ENCODE data around the gene ABCD1. TPM values are rescaled to one million over a fixed set of nuclear protein-coding genes. Genes with fewer than 3 reads are reported as not detected.
"Not testable (repeated sequence)": the region's sequence is repeated elsewhere in the genome, so short reads cannot be mapped to it uniquely, and the experiment has no call there.

The ABCD1 gene
- total and polyA plus RNA-seq, 8 donors: 5.8 to 13.2 (median 9.8) TPM

DNA sequence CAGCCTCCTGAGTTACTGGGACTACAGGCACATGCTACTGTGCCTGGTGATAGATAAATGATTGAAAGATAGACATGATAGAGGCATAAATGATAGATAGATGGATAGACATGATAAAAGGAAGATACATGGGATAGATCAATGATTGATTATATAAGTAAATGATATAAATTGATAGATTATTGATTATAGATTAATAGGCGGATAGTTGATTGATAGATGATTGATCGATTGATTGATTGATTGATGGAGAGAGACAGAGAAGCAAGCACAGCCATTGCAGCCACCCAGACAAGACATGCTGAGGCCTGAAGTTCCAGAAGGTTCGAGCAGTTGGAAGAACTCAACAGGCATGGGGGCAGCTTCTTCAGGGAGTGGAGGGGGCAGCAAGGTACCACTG is 21.7 kb downstream of the ABCD1 start:
- no peak overlapping the region for H3K27ac ChIP-seq
- TF ChIP-seq, protein P1, sequence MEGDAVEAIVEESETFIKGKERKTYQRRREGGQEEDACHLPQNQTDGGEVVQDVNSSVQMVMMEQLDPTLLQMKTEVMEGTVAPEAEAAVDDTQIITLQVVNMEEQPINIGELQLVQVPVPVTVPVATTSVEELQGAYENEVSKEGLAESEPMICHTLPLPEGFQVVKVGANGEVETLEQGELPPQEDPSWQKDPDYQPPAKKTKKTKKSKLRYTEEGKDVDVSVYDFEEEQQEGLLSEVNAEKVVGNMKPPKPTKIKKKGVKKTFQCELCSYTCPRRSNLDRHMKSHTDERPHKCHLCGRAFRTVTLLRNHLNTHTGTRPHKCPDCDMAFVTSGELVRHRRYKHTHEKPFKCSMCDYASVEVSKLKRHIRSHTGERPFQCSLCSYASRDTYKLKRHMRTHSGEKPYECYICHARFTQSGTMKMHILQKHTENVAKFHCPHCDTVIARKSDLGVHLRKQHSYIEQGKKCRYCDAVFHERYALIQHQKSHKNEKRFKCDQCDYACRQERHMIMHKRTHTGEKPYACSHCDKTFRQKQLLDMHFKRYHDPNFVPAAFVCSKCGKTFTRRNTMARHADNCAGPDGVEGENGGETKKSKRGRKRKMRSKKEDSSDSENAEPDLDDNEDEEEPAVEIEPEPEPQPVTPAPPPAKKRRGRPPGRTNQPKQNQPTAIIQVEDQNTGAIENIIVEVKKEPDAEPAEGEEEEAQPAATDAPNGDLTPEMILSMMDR (IDR thresholded peaks at IDR 0.05): no peak
- H3K27me3 ChIP-seq: peaks cover 0 to 4% (median 0%) of the 10 kb centered on the region in 4 donors
- H3K9me3 ChIP-seq: no peaks in the 10 kb centered on the region
- ATAC-seq: no peak
- no peak overlapping the region for H3K4me3 ChIP-seq
- no peaks in the 10 kb centered on the region for H3K4me1 ChIP-seq
- intact Hi-C loops (cut with DNase I): no loop called here
- DNase-seq: no peak
- WGBS, 2 donors: 68 to 74% methylated on average over 3 of the region's 3 CpGs
- no peak for FAIRE-seq
- H3K36me3 ChIP-seq: no peaks in the 10 kb centered on the region

DNA sequence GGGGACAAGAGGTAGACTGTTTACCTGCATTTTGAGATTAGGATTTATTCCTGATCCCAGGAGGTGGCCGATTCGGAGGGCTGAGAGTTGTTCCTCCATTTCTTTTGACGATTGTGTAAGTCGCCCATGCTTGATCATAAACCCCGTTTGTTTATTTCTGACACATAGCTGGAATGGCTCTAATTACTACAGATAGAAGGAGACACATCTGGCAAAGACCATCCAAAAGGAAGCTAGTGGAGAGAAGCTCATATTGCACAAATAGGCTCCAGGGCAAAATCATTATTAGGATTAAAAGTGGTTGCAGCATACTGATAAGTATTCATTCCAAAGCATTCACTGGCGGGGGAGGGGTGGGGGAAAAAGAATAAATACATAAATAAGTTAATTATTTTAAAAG is 22.3 kb downstream of the ABCD1 start:
- intact Hi-C loops (cut with DNase I); FAIRE-seq; H3K4me3 ChIP-seq; H3K9me3 ChIP-seq; H3K27ac ChIP-seq; H3K36me3 ChIP-seq; H3K27me3 ChIP-seq; ATAC-seq; DNase-seq; H3K4me1 ChIP-seq: not testable (repeated sequence)
- 42 to 65% methylated on average over 6 of the region's 6 CpGs for WGBS, 2 donors

DNA sequence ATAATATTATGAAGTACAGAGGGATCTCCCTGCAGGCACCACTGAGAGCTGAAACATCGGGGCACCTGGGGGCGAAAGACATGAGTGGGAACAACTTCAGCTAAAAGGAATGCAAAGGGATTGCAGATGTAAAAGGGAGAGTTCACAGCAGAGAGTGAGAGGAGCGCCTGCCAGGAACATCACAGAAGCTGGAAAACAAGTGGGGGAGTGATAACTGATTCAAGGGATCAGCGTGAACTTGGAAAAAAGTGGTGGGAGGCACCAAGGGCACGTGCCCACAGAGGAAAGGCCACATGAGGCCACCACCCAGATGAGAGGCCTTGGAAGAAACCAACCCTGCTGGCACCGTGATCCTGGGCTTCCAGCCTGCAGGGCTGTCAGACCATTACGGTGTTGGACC is 24.4 kb downstream of the ABCD1 start:
- FAIRE-seq; H3K4me1 ChIP-seq; H3K36me3 ChIP-seq; DNase-seq; H3K9me3 ChIP-seq; H3K27me3 ChIP-seq; intact Hi-C loops (cut with DNase I); H3K4me3 ChIP-seq; ATAC-seq; H3K27ac ChIP-seq: not testable (repeated sequence)
- WGBS, 2 donors: 82 to 86% methylated on average over 7 of the region's 7 CpGs

DNA sequence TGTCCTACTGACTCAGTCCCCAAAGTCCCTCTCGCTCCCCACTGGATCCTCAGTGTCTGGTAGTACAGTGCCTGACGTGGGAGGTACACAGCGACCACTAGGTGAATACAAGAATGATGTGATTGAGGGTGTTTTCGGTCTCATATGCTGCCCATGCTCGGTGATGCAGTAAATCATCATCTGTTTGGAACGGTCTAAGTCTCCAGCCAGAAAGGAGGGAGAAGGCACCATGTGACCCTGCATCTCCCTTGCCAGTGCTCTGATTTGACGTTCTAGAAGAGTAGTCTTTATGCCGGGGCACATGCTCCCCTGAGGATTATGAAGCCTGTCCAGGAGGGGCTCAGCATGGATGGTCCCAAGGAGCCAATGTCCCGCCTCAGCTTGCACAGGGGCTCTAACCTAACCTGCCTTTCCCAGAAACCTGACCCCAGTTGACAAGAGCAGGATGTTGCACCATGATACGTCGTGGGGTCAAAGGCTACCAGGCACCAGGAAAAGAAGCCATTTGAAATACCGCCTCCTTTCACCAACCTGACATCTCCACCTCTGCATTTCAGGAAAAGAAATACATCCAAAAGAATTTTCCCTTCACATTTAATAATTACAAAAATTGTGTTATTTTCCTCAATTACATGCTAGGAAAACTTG is 25.6 kb downstream of the ABCD1 start:
- intact Hi-C loops (cut with DNase I): no loop called here
- WGBS, 2 donors: 69 to 71% methylated on average over 12 of the region's 12 CpGs
- FAIRE-seq (no peak), DNase-seq (no peak), ATAC-seq (no peak)
- H3K4me1 ChIP-seq: no peaks in the 10 kb centered on the region
- TF ChIP-seq, protein P1 (IDR thresholded peaks at IDR 0.05): no peak
- no peak overlapping the region for H3K27ac ChIP-seq
- no peaks in the 10 kb centered on the region for H3K36me3 ChIP-seq
- H3K27me3 ChIP-seq: peaks cover 0 to 4% (median 0%) of the 10 kb centered on the region in 4 donors
- H3K9me3 ChIP-seq: no peaks in the 10 kb centered on the region
- no peak overlapping the region for H3K4me3 ChIP-seq

DNA sequence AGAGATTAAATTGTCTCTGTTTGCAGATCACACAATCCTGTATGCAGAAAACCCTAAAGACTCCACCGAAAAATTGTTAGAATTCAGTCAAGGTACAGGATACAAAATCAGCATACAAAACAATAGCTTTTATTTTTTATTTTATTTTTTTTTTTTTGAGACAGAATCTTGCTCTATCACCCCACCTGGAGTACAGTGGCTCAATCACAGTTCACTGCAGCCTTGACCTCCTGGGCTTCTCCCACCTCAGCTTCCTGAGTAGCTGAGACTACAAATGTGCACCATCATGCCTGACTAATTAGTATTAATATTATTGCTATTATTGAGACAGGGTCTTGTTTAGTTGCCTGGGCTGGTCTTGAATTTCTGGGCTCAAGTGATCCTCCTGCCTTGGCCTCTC is 30.5 kb downstream of the ABCD1 start:
- Histone ChIP-seq H3K27me3 (peaks cover 0 to 4% (median 2%) of the 10 kb centered on the region in 4 donors), H3K4me3 (no peak overlapping the region), H3K4me1 (no peaks in the 10 kb centered on the region), H3K9me3 (no peaks in the 10 kb centered on the region), H3K27ac (no peak overlapping the region), H3K36me3 (no peaks in the 10 kb centered on the region)
- ATAC-seq: no peak
- no peak for FAIRE-seq
- TF ChIP-seq, protein P1 (IDR thresholded peaks at IDR 0.05): no peak
- WGBS, 2 donors: 77 to 82% methylated on average over 1 of the region's 1 CpG
- intact Hi-C loops (cut with DNase I): no loop called here
- DNase-seq: no peak

DNA sequence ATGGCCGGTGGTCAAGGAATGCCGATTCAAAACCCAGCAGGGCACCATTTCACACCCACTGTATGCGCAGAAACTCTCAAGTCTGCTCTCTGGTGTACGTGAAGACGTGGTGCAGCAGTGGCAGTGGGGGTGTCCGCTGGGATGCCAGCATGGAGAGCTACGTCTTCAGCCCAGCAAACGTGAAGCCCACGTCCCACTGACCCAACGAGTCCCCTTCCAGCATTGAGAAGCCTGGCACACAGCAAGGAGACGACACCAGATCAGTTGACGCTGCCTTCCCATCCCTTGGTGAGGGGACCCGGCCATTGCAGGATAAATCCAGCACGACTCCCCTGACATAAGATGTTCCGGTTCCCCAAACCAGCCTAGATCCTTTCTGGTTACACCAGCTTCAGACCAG is 37.2 kb downstream of the ABCD1 start:
- Histone ChIP-seq H3K9me3 (no peaks in the 10 kb centered on the region), H3K27ac (no peak overlapping the region), H3K4me1 (no peaks in the 10 kb centered on the region), H3K4me3 (no peak overlapping the region), H3K27me3 (peaks cover 0 to 5% (median 0%) of the 10 kb centered on the region in 4 donors), H3K36me3 (no peaks in the 10 kb centered on the region)
- FAIRE-seq (no peak), DNase-seq (no peak), ATAC-seq (no peak)
- intact Hi-C loops (cut with DNase I): loop anchor here in 1 of 3 donors (10.0 kb wide), 1 partner anchor 193 kb away; no protein-coding TSS in a partner anchor
- TF ChIP-seq, protein P1 (IDR thresholded peaks at IDR 0.05): no peak
- 80% methylated on average over 15 of the region's 15 CpGs for WGBS, 2 donors

All from pancreas (tissue), 10 donors.